Esophagus muscularis mucosa (tissue), 3 donors: ENCODE data around the gene TMOD1.

Source experiments
- POLR2A ChIP-seq: fragments of 450-650 bp; IDR thresholded peaks from one replicate; pipeline ENCODE4 v1.6.1; 2017; ENCODE audit warnings: antibody characterized with exemption, moderate library complexity, mild to moderate bottlenecking, low read depth
- POLR2AphosphoS5 ChIP-seq, 2 donors: sonication (generic); formaldehyde crosslinking; IDR thresholded peaks; one replicate each; pipeline ENCODE4 v1.6.1; 2017; ENCODE audit warnings: antibody characterized with exemption in 2 of 2
- TF ChIP-seq, protein P1 (sequence below), 3 experiments: fragments of 200-600 bp in 2 of 3; fragments of 450-650 bp in 1 of 3; sonication (generic) in 2 of 3; IDR thresholded peaks; one replicate each; pipeline ENCODE4 v1.5.1; 2017 to 2019; ENCODE audit warnings: antibody characterized with exemption in 3 of 3, mild to moderate bottlenecking in 2 of 3, moderate library complexity in 1 of 3

DNA sequence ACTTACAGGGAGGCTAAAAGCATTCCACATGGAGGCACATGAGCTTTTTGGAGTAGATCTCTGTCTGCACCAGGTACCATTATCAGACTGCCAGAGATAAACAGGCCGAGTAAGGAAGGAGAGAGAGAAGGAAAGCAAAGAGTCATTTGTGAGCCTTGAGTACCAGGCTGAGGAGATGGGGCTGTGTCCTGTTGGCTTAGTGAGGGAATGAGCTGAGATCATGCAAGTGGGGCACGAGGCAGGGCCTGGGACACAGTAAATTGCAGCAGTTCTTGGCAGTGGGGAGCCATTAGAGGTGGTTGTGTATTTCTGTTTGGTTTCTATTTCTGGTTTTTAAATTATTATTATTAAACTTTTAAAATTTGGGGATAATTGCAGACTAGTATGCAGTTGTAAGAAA is 78.4 kb downstream of the TMOD1 start:
- TF ChIP-seq, protein P1, sequence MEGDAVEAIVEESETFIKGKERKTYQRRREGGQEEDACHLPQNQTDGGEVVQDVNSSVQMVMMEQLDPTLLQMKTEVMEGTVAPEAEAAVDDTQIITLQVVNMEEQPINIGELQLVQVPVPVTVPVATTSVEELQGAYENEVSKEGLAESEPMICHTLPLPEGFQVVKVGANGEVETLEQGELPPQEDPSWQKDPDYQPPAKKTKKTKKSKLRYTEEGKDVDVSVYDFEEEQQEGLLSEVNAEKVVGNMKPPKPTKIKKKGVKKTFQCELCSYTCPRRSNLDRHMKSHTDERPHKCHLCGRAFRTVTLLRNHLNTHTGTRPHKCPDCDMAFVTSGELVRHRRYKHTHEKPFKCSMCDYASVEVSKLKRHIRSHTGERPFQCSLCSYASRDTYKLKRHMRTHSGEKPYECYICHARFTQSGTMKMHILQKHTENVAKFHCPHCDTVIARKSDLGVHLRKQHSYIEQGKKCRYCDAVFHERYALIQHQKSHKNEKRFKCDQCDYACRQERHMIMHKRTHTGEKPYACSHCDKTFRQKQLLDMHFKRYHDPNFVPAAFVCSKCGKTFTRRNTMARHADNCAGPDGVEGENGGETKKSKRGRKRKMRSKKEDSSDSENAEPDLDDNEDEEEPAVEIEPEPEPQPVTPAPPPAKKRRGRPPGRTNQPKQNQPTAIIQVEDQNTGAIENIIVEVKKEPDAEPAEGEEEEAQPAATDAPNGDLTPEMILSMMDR (IDR thresholded peaks at IDR 0.05): no peak
- TF ChIP-seq POLR2AphosphoS5 (IDR thresholded peaks at IDR 0.05) (no peak), POLR2A (no peak)
